GM19035 (cell line): ENCODE data around the gene MAEL.
A peak's percentile ranks its signal among the peaks of the same experiment; 100 is the strongest.

ENCODE experiments used
- ATAC-seq: cut with Tn5 transposase; IDR thresholded peaks from one replicate; pipeline ENCODE4 v1.9.1; 2021; ENCODE audit not compliant: unreplicated experiment

The MAEL gene

GRCh38 chr1:167054946-167055630 is 66.0 kb downstream of the MAEL start:
- no peak for ATAC-seq

DNA sequence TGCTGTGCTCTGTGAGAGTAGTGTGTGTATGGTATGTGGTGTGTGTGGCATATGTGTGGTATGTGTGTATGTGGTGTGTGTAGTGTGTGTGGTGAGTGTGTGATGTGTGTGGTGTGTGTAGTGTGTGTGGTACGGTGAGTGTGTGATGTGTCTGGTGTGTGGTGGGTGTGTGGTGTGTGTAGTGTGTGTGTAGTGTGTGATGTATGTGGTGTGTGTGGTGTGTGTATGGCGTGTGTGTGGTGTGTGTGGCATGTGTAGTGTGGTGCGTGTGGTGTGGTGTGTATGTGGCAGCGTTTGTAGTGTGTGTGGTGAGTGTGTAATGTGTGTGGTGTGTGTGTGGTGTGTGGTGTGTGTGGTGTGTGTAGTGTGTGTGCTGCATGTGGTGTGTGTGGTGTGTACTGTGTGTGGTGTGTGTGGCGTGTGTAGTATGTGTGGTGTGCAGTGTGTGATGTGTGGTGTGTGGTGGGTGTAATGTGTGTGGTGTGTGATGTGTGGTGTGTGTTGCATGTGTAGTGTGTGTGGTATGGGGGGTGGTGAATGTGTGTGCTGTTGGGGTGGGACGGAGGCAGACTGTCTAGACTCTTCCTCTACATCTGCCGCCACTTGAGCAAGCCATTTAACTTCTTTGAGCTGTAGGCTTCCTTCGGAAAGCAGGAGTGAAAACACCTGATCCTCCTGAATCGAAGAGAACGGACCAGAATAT is 67.6 kb downstream of the MAEL start:
- no peak for ATAC-seq

DNA sequence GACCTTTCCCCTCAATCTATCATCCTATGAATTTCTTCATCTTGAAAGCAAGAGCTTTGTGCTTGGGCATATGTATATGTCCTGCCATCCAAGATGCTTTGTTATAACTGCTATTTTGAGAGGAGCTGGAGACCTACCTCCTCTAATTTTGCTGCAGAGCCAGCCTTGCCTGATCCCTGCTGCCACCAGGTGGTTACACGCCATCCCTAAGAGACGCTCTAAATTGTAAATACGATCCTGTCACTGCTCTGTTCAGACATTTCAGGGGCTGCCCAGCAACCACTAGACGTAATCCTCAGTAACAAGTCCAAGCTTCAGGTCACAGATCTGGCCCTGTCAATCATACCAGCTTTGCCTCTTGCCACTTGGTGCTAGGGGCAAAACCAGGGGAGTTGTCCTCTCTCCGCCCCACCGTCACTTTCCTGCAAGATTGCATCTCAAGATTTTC is 68.2 kb downstream of the MAEL start:
- peak; percentile 58 for ATAC-seq

DNA sequence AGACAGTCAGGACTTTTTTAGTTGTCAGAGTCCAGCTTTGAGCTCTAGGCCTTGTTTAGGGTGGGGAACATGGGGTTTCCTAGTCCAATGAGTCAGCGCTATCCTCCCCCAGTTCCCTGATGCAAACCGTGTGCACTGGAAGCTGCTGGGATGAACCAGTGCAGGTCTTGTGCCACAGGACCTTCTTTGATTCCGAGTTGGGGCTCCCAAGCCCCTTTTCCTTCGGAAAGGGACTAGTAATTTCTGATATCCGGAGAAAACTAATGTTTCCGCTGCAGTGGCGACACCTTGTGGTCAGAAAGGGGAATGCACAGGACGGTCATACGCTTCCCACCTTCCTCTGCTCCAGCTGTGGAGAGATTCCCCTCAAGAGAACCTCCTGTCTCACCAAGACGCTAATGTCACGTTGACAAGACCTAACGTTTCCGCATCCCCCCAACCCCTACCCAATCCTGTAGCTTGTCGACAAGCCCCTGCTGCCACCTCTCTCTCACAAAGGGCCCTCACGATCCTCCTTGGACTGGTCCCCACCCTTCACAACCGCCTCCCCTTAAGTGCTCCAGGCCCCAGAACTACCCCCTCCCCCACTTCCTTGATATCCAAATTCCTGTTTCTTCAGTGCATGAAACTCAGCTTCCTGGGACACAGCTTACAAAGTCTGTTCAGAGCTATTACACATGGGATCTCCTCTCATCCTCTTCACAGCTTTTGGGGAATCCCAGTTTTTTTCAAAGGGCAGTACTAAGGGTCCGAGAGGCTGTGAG is 70.1 kb downstream of the MAEL start:
- peak; percentile 46 for ATAC-seq

GRCh38 chr1:167059809-167060107 is 70.7 kb downstream of the MAEL start:
- ATAC-seq = no peak

- ATAC-seq = no peak
Observed at GRCh38 chr1:167060141-167061072, 71.3 kb downstream of the MAEL start.

- ATAC-seq = no peak
Observed at GRCh38 chr1:167061073-167061464, 72.0 kb downstream of the MAEL start.

- ATAC-seq = no peak
Observed at GRCh38 chr1:167064621-167065020, 75.5 kb downstream of the MAEL start.

GRCh38 chr1:167065471-167065870 is 76.4 kb downstream of the MAEL start:
- ATAC-seq = no peak

- ATAC-seq = peak; percentile 88
Observed at GRCh38 chr1:167066333-167067122, 77.4 kb downstream of the MAEL start.

GRCh38 chr1:167067904-167068303 is 78.8 kb downstream of the MAEL start:
- no peak for ATAC-seq

- ATAC-seq = no peak
Observed at GRCh38 chr1:167068761-167069160, 79.7 kb downstream of the MAEL start.

GRCh38 chr1:167071286-167071685 is 82.2 kb downstream of the MAEL start:
- ATAC-seq = no peak
